DMS153 treated with DMSO at 0.1 percent for 48 hours (cell line): ENCODE measurements around the gene CENPL.
"Not testable (repeated sequence)": the region's sequence is repeated elsewhere in the genome, so short reads cannot be mapped to it uniquely, and the experiment has no call there.

ENCODE experiments used
- DNase-seq: peaks from one replicate; lab custom pipeline; 2025; ENCODE audit not compliant: unreplicated experiment; lab: John Stamatoyannopoulos, UW

The CENPL gene, protein sequence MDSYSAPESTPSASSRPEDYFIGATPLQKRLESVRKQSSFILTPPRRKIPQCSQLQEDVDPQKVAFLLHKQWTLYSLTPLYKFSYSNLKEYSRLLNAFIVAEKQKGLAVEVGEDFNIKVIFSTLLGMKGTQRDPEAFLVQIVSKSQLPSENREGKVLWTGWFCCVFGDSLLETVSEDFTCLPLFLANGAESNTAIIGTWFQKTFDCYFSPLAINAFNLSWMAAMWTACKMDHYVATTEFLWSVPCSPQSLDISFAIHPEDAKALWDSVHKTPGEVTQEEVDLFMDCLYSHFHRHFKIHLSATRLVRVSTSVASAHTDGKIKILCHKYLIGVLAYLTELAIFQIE

DNA sequence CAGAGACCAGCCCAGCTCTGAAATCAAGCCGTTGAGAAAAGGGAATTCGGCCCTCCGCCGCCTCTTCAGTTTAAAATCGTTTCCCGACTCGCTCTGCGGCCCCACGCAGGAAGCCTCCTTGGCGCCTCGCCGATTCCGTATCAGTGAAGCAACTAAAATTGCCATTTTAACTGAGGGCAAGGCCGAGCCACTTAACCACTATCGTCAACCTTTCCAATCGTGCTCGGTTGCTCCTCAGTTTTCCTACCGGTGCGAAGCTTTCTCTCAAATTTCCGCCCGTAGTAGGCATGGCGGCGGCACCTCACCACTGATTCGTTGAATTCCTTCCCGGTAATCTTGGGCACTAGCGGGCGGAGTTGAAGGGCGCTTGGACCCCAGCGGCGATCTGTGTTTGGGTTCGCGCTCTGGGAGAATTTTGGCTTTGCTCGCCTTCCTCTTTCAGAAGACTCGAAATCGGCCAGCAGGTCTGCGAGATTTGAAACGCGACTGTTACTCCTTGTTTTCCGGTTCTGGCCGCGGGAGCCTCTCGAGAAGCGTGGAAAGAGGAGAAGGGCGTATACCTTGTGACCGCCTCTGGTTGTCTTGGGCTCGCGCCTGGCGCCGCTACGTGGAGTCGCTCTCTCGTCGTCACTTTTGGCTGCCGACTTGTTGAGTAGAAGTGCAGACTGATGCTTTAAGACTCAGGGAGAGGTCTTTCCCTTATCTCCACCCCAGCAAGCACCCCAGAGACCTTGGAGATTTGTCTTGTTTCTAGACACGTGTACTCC is at the start of gene CENPL, which contains the start of gene DARS2:
Gene CENPL, minus strand, starts transcription at position 569 of the 767 bp plus-strand sequence. CDS start 13,584 bp downstream, outside the sequence.
Gene DARS2, plus strand, starts transcription at position 359 of the 767 bp plus-strand sequence. CDS start 557 bp downstream, outside the sequence.
- DNase-seq, result peak; percentile 99

DNA sequence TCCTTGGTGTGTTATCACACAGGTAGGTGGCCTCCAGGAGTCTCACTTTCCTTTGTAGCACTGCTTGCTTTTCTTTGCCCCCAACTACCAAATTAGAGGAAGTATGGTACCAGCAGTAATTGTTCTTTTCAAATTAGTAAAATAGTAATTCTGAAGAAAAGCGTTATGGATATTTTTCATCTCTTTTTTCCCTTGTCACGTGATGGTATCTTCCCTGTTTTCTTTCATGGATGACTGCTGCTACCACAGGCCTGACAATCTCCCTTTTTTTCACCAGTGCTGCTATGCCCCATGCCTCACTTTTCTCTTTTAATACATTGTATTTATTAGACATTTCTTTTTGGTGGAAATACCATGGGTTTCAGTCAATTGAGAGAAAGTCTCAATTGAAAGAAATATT is 46.8 kb upstream of the CENPL start:
- DNase-seq, result no peak

DNA sequence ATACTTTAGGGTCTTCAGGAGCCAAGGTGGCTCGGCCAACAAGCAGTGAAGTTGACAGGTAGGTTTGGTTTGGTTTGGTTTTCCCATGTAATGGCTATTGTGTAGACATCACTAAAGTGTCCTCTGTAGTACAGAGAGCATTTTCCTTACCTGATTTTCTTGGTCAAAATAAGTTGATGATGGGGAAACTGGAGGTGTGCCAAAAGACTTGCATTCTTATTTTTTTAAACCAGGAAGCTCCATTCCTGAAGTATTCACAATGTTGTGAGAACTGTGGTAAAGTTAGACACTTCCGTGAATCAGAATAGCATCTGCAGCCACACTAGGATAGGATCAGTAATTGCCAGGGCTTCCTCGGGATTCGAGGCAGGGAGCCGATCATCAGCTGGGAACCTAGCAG is 46.4 kb upstream of the CENPL start:
- DNase-seq, result no peak

DNA sequence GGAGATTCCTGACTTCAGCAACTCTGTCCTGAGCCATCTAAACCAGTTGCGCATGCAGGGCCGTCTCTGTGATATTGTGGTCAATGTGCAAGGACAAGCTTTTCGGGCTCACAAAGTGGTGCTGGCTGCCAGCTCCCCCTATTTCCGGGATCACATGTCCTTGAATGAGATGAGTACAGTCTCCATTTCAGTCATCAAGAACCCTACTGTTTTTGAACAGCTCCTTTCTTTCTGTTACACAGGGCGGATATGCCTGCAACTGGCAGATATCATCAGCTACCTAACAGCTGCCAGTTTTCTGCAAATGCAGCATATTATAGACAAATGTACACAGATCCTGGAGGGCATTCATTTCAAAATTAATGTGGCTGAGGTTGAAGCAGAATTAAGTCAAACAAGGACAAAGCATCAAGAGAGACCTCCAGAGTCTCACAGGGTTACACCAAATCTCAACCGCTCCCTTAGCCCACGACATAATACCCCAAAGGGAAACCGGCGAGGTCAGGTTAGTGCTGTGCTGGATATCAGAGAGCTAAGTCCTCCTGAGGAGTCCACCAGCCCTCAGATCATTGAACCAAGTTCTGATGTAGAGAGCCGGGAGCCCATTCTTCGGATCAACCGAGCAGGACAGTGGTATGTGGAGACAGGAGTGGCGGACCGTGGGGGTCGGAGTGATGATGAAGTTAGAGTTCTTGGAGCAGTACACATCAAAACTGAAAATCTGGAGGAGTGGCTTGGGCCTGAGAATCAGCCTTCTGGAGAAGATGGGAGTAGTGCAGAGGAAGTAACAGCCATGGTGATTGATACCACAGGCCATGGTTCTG is 45.8 kb upstream of the CENPL start:
- DNase-seq, result no peak

DNA sequence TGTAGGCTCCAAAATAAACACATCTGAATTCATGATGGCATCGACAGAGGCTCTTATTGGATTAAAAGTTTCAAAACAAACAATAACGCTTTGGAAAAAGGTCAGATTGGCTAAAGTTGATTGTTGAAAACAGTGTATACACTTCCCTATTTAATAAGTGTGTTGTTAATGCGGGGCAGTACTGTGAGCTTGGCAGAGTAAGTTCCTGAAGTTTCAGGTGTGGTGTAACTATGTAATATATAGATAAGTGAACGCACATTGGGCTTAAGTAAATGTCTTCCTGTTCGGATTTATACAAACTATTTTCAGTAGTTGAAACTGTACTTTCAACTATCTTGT is 44.3 kb upstream of the CENPL start:
- no peak for DNase-seq

DNA sequence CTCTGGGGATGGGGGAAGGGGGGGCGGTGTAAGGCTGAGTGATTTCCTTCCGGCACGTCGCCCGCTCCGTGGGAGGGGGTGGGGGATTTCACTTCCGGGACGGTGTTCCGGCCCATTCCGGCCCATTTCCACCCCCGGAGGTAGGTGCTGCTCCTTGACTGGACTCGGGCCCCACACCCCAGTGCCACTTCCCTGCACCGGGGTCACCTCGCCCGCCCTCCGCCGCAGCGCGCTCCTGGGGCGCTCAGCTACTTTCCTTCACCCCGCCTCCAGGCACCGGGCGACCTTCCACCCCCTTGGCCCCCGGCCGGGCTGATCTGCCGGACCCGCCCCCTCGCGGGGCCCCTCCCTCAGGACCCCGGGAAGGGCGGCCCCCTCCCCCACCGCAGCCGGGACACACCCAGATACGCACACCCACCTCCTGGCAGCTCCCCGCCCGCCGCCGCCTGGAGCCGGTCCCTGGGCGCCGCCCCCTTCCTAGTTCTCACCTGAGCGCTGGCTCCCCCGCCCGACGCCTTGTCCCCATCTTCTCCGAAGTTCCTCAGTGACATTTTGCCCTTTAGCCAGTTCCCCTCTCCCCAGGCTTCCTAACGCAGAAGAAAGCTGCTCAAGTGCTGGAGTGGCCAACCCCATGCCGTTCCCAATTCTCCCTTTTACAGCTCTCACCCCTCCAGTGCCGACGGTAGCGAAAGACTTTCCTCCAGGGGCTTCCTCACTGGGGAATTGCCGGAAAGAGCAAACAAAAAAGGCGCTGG is 43.8 kb upstream of the CENPL start, which contains the start of gene ZBTB37:
Gene ZBTB37, plus strand, starts transcription at position 115 of the 755 bp plus-strand sequence. CDS start 1,846 bp downstream, outside the sequence.
- DNase-seq, result peak; percentile 94

DNA sequence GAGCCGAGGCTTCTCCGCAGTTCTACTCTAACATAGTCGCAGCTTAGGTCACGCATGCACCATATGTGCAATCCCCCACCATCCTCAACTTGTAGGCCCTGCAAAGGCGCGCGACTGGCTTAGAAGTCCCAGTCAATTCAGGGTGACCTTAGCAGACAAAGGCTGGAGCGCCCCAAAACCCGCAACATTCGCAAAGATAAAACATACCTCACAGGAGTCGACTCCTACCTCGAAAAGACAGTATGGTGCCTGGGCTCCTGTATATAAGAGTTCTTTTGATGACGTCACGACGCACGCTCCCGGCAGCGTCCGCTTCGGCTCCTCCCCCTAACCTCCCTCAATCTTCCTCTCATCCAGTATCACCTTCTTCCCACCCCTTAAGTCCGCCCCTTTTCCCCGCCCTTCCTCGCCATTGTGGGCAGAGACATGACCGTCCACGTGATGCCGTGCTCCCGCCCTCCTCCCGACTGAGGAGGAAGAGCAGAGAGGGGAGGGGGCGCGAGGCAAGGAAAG is 43.1 kb upstream of the CENPL start, which contains the start of gene GAS5:
Gene GAS5, minus strand, starts transcription at position 237 of the 513 bp plus-strand sequence.
- peak; percentile 99 for DNase-seq

DNA sequence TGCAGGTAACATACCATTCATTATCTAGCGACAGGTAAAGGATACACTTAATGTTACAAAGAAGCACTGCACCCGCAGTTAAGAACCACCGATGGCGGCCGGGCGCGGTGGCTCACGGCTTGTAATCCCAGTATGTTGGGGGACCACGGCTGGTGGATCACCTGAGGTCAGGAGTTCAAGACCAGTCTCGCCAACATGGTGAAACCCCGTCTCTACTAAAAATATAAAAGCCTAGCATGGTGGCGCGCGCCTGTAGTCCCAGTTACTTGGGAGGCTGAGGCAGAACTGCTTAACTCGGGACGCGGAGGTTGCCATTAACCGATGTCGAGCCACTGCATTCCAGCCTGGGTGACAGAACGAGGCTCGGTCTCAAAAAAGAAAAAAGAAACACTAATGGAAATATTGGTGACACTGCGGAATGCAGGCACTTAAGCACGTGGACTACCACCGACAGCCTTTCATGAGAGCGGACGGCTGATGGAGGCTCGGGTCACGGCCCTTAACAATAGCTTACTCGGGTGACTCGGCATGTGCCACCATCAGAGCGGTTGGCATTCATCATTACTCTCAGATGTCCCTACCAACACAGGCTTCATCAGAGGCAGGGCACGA is 42.6 kb upstream of the CENPL start:
- DNase-seq, result no peak

DNA sequence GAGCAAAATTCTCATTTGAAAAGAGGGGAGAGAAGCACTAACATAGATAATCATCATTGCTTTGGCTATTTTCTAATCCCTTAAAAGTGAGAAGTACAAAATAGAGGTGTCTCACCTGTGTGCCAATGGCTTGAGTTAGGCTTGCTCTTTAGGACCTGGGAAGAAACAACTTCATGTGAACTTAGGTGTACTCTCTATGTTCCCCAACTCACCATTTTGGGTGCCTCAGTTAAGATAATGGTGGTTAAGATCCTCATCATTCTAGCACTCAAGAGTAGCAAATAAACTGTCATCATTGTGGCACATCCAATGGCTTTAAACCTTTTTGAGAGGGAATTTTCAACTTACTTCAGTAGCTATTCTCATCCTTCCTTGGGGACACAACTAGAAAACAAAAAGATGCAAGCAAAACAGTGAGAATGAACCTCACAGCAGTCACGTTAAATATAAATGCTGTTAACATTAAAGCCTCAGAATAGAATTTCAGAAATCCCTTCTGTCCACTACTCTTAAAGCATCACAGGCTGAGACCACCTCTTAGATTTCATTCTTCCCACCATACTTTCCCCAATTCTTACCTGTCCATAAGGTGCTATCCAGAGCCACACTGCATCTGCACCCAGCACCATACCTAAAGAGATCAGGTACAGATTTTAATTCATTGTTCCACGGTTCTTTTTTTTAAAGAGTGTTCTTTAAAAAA is 41.9 kb upstream of the CENPL start:
- no peak for DNase-seq

DNA sequence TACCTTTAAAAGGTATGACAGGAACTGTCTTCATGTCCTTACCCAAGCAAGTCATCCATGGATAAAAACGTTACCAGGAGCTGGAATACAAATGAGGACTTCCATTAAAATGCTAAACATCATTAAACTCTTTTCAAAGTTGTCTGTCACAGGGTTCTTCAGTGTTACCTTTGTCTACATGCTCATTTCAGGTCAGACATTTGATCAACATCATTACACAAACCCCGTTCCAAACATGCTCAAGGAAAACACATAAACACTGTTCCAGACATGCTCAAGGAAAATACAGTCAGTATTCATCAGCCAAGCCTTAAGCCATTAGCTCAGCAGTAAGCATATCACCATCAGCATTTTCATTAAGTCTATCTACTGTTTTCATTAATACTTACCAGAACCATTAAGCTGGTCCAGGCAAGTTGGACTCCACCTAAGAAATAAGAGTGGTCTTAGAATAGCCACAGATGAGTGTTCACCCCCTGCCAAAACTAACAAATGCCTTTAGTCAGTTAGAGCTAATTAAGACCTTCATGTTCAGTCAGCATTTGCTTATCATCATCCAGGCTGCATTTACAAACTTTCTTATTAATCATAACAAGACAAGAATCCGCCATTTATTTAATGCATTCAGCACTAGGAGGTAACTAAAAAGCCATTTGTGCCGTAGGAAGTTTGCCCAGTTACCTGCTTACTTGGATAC is 40.9 kb upstream of the CENPL start:
- DNase-seq, result no peak

DNA sequence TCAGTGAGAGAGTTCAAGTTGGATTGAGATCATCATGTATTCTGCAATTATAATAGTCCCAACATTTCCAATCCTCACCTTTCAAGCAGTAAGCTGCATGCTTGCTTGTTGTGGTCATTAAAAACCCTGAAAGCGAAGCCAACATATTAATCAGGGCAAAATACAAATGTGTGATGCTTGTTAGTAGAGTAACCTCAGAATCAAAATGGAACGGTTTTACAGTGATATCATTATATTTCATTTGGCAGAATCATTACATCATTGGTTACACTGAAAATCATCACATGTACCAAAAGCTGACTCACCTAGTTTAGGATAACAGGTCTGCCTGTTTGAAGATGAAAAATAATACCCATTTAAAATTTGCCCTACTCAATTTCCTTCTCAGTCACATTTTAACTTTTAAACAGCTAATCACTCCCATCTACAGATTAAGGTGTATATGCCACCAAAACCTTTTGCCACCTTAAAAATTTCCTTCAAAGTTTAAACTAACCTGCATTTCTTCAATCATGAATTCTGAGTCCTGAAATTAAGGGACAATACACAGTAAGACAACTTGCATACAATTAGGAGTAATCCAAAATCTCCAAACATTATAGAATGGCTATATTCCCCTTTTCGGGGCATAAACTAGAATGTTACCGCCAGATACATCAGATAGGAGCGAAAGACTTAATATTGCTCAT is 39.6 kb upstream of the CENPL start:
- no peak for DNase-seq

DNA sequence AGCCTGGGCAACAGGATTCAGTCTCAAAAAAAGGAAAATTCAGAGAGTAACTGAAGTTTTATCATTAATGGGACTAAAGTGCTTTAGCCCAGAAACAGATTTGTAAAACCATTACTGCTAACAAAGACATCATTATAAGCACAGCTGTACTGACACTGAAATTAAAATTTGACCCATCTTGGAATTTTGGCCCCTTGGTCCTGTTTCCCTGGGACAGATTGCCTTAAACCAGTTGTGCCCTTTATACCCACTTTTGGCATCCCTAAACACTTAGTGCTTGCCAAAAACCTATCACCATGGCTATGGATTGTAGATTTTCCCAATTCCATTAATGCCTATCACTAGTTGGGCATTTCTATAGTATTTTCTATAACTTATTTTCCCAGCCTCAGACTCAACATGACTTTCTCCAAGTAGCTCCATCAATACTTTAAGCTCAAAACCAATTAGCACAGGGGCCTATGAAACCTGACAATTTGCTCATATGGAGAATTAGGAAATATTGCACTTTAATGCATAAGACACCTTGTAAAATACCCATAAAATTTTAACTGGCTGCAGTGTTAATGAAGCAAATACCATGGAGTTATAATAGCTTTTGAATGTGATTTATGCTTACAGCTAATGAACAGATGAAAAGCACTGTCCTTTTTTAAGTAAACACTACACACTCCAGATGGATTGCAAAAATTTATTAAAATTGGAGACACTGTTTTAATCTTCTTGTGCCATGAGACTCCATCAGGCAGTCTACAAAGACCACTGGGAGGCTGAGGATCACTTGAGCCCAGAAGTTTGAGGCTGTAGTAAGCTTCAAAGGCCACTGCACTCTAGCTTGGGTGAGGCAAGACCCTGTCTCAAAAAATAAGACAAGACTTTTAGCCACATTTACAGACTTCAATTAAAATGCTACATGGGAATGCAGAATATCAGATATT is 38.8 kb upstream of the CENPL start:
- DNase-seq, result no peak

DNA sequence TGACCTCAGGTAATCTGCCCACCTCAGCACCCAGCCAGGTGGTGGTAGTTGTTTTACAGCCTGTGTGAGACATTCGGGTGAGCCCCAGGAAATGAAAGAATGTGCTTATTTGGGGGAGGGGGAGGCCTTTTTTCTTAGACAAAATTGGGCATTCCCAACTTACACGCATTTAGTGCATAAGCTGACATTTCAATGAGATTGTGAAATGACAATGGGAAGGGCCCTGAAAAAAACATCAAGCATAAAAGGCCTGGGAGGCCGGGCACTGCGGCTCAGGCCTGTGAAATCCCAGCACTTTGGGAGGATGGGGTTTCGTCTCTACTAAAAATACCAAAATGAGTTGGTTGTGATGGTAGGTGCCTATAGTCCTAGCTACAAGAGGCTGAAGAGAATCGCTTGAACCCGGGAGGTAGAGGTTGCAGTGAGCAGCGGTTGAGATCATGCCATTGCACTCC is 38.1 kb upstream of the CENPL start:
- no peak for DNase-seq

DNA sequence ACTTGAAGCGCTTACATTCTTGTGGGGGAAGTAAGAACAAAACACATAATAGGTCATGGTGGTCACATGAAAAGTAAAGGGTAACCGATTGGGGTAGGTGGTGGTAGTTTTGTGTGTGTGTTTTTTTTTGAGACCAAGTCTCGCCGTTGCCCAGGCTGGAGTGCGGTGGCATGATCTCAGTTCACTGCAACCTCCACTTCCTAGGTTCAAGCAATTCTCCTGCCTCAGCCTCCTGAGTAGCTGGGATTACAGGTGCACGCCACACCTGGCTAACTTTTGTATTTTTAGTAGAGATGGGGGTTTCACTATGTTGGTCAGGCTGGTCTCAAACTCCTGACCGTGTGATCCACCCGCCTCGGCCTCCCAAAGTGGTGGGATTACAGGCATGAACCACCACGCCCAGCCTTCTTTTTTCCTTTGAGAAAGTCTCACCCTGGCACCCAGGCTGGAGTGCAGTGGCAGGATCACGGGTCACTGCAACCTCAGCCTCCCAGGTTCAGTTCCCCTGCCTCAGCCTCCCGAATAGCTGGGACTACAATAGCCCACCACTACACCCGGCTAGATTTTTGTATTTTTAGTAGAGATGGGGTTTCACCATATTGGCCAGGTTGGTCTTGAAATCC is 37.6 kb upstream of the CENPL start:
- DNase-seq, result not testable (repeated sequence)

DNA sequence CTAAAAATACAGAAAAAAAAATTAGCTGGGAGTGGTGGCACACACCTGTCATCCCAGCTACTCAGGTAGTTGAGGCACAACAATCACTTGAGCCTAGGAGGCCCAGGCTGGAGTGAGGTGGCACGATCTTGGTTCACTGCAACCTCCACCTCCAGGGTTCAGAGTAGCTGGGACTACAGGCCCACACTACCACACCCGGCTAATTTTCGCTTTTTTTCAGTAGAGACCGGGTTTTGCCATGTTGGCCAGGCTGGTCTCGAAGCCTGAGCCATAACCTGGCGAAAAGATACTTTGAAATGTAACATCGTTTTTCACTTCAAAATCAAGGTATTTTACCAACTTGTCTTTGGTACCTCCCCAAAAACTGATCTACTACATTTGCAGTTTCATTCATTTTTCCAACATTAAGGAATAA is 37.1 kb upstream of the CENPL start:
- no peak for DNase-seq

DNA sequence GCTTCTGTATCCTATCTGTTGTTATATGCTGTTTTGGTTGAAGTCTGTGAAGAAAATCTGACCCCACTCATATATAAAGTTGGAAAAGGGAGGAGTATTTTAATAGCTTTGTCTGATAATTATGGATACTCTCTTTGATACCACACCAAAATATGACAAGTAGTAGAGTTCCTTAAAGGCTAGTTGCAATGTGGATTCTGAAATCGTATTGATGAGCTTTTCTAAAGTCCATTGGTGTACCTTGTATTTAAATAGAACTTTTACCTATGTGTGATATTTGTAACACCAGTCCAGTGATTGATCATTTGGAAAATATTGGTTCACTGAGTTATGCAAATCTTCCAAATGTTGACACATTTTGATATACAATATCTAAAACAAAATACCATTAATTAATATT is 35.4 kb upstream of the CENPL start:
- DNase-seq, result no peak
